ENCODE data around the gene RIN3.
A peak's percentile ranks its signal among the peaks of the same experiment; 100 is the strongest.

Gene RIN3

DNA sequence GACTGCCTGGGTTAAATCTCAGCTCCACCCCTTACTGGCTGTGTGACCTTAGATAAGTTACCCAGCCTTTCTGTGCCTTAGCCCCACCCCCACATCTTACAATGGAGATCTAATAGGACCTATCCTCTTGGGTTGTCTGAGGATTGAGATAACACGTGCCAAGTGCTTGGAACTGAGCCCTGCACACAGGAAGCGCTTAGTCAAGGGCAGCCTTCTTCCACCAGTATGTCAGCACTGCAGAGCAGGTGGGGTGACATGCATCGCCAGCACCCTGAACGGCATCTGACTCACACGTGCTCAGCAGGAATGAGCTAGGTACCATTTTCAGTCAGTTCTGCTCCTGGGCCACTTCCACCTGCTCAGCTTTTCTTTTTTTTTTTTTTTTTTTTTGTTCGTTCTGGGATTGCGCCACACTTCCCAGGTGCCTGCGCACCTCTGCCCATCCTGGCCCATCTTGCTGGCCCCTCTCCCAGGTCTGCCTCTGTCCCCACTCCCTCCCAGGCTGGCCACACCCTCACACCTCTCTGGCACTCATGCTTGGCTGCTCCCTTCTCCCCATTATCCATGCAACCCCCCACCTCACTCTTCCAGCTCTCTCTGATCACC is 215.3 kb downstream of the RIN3 start:
- CTCF ChIA-PET: interaction anchor here (0.5 to 1.0 kb wide), 2 partner anchors 42 to 73 kb away, joined by 3 read pairs; no protein-coding TSS in a partner anchor
- peak overlapping the region; percentile 48 for H3K27ac ChIP-seq
- TF ChIP-seq, protein P1, sequence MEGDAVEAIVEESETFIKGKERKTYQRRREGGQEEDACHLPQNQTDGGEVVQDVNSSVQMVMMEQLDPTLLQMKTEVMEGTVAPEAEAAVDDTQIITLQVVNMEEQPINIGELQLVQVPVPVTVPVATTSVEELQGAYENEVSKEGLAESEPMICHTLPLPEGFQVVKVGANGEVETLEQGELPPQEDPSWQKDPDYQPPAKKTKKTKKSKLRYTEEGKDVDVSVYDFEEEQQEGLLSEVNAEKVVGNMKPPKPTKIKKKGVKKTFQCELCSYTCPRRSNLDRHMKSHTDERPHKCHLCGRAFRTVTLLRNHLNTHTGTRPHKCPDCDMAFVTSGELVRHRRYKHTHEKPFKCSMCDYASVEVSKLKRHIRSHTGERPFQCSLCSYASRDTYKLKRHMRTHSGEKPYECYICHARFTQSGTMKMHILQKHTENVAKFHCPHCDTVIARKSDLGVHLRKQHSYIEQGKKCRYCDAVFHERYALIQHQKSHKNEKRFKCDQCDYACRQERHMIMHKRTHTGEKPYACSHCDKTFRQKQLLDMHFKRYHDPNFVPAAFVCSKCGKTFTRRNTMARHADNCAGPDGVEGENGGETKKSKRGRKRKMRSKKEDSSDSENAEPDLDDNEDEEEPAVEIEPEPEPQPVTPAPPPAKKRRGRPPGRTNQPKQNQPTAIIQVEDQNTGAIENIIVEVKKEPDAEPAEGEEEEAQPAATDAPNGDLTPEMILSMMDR (conservative IDR thresholded peaks at IDR 0.05; ENCODE audit: low read depth): no peak
- DNase-seq (ENCODE audit: low spot score): peak; percentile 84
- POLR2A ChIA-PET (ENCODE audit: low non-redundant PET): interaction anchor here (0.6 kb wide), 1 partner anchor 42 kb away, joined by 4 read pairs; no protein-coding TSS in a partner anchor

GRCh38 chr14:92729634-92730358 is 216.2 kb downstream of the RIN3 start:
- peak; percentile 30 for DNase-seq (ENCODE audit: low spot score)
- ChIA-PET CTCF (no interaction called here), POLR2A (ENCODE audit: low non-redundant PET) (no interaction called here)
- peak overlapping the region; percentile 48 for H3K27ac ChIP-seq
- TF ChIP-seq, protein P1 (conservative IDR thresholded peaks at IDR 0.05; ENCODE audit: low read depth): no peak

DNA sequence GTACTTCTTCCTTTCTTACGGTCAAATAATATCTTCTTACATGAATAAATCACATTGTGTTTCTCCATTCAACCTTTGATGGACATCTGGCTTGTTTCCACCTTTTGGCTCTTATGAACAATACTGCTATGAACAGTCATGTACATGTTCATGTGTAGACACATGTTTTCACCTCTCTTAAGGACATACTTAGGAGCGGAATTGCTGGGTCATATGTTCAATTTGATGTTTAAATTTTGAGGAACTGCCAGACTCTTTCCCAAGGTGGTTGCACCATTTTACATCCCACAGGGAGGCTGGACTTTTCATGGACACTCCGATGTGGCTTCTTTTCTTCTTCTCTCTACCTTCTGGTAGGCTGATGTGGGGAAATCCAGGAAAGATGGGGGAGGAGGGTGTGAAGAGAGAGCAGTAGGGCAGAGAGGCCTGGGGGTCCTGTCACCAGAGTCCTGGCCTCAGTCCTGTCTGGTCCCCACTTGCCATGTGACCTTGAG is 218.1 kb downstream of the RIN3 start:
- no peak overlapping the region for H3K27ac ChIP-seq
- POLR2A ChIA-PET (ENCODE audit: low non-redundant PET): no interaction called here
- DNase-seq (ENCODE audit: low spot score): no peak
- CTCF ChIA-PET: no interaction called here
- TF ChIP-seq, protein P1 (conservative IDR thresholded peaks at IDR 0.05; ENCODE audit: low read depth): no peak

- CTCF ChIA-PET: no interaction called here
- no peak for DNase-seq (ENCODE audit: low spot score)
- TF ChIP-seq, protein P1 (conservative IDR thresholded peaks at IDR 0.05; ENCODE audit: low read depth): no peak
- H3K27ac ChIP-seq: no peak overlapping the region
- POLR2A ChIA-PET (ENCODE audit: low non-redundant PET): interaction anchor here (0.6 kb wide), 1 partner anchor 30 kb away, joined by 3 read pairs; no protein-coding TSS in a partner anchor
Measured at GRCh38 chr14:92733007-92733406, 219.4 kb downstream of the RIN3 start.

GRCh38 chr14:92734618-92735017 is 221.0 kb downstream of the RIN3 start:
- no peak overlapping the region for H3K27ac ChIP-seq
- TF ChIP-seq, protein P1 (conservative IDR thresholded peaks at IDR 0.05; ENCODE audit: low read depth): no peak
- no peak for DNase-seq (ENCODE audit: low spot score)
- ChIA-PET CTCF (no interaction called here), POLR2A (ENCODE audit: low non-redundant PET) (interaction anchor here (0.6 kb wide), 1 partner anchor 450 kb away, joined by 3 read pairs; the partner anchor contains the start of gene LYSET)

DNA sequence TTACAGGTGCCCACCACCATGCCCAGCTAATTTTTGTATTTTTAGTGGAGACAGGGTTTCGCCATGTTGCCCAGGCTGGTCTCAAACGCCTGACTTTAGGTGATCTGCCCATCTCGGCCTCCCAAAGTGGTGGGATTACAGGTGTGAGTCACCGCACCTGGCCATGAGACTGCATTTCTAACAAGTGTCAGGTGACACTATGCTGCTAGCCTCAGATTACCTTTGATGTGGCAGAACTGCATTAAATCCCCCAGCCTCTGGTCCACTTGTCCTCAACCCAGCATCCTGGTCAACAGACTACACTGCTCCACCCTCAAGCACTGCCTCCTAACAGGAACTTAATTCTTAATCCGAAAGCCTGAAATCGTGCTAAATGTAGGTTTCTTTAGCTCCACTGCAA is 221.8 kb downstream of the RIN3 start:
- no peak for DNase-seq (ENCODE audit: low spot score)
- CTCF ChIA-PET: no interaction called here
- no peak overlapping the region for H3K27ac ChIP-seq
- POLR2A ChIA-PET (ENCODE audit: low non-redundant PET): interaction anchor here (0.6 kb wide), 1 partner anchor 450 kb away, joined by 3 read pairs; the partner anchor contains the start of gene LYSET
- TF ChIP-seq, protein P1 (conservative IDR thresholded peaks at IDR 0.05; ENCODE audit: low read depth): no peak
